Activated CD4-positive, alpha-beta T cell treated with anti-CD3 and anti-CD28 coated beads, Interleukin-2, Interleukin-6, amounts not matched to agents 100 ng/mL and 50 ng/mL, durations not matched to agents 16 hours and 8 hours (primary cell): ENCODE data around the gene CHI3L1.

Experiments
- DNase-seq: peaks from one replicate; pipeline ENCODE4 v3.0.0-alpha.2; 2020

CHI3L1 gene

DNA sequence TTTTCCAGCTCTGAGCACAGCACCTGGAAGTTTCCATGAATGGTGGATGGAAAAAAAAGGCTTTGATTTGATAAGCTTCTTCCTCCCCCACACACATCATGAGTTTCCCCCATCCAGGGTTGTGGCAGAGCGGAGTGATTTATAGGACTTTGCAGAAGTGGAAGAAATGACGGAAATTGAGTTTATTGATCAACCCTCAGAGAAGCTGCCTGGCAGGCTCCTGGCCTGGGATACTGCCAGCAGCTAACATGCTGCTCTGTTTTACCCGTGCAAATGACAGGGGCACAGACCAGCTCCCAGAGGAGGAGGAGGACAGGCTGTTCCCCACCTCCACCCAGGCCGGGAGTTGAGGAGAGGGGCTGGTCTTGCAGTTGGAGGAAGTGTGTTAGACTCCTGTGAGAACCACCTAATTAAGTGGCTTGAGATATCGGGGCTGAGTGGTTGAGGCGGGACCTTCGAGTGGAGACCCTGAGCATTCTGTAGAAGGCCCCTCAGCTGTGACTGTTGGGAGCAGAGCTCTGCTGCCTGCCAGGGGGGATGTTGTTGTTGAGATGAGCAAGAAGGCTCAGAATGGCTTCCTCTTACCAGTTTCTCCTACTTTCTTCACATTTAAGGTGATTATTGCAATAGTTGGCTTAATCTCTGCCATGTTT is 37.2 kb downstream of the CHI3L1 start:
- no peak for DNase-seq

DNA sequence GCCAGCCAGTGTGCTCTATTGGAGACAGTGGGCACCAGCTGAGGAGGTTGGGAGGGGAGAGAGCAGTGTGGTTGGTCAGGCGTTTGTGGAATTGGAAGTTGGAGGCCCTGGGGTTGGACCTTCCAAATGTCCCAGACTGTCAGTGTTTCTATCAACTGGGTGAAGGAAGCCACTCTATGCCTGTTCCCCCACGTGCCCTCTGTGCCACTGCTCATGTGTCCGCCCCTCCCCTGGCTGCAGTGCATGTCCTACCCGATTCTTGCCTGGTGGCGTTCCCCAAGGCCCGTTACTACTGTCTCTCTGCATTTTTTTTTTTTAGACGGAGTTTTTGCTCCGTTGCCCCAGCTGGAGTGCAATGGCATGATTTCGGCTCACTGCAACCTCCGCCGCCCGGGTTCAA is 37.9 kb downstream of the CHI3L1 start:
- no peak for DNase-seq

DNA sequence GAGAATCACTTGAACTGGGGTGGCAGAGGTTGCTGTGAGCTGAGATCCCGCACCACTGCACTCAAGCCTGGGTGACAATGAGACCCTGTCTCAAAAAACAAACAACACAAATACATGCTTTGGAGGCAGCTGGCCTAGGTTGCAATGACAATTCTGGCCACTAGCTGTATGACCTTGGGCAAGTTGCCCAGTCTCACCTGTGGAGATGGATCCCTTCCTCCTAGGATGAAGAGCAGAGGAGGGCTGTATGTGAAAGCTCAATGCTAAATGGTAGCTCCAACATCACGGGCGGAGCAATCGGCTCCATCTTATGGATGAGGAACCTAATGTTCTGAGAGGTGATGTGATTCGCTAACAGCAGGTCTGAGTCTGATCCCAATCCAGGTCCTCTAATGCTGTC is 38.4 kb downstream of the CHI3L1 start:
- no peak for DNase-seq

DNA sequence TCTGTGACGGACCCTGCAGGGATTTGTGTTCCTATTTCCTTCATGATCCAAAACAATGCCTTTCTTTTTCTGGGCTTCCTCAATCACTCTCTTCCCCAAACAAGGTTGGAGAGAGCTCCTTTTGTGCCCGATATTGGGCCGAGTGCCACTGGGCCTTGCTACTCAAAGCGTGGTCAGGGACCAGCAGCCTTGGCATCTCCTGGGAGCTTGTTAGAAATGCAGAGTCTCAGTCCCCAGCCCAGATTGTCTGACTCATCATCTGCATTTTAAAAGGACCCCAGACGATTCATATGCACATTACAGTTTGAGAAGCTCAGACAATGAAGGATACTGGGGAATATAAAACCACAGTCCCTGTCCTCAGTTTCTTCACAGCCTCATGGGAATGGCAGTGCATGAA is 39.1 kb downstream of the CHI3L1 start:
- DNase-seq = no peak

DNA sequence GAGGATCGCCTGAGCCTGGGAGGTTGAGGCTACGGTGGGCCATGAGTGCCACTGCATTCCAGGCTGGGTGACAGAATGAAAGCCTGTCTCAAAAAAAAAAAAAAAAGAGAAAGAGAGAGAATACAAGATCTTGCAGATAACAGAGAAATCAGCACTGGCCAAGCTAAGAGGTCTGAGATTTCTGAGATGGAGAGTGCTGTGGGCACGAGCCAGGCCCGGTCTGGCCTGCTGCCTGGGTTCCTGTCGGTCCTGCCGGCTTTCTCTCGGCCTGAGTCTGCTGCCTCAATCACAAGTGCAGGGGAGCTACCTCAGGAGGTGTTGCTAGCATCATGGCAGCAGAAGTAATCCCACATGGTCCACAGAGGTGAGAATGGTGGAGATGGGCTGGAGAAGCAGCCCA is 40.0 kb downstream of the CHI3L1 start:
- DNase-seq = no peak

DNA sequence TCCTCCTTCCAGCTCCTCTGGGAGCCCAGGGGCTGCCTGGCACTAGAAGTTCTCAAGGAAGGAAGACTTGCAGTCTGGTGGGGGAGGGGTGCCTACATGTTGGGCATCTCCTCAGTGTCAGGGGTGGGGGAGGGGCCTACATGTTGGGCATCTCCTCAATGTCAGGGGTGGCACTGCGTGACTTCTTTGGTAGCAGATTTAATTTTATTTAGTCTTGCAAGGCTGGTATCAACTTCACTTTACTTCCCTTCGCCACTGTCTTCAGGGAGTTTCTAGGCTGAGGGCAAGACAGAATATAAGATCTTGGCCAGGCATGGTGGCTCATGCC is 40.5 kb downstream of the CHI3L1 start:
- DNase-seq = no peak

DNA sequence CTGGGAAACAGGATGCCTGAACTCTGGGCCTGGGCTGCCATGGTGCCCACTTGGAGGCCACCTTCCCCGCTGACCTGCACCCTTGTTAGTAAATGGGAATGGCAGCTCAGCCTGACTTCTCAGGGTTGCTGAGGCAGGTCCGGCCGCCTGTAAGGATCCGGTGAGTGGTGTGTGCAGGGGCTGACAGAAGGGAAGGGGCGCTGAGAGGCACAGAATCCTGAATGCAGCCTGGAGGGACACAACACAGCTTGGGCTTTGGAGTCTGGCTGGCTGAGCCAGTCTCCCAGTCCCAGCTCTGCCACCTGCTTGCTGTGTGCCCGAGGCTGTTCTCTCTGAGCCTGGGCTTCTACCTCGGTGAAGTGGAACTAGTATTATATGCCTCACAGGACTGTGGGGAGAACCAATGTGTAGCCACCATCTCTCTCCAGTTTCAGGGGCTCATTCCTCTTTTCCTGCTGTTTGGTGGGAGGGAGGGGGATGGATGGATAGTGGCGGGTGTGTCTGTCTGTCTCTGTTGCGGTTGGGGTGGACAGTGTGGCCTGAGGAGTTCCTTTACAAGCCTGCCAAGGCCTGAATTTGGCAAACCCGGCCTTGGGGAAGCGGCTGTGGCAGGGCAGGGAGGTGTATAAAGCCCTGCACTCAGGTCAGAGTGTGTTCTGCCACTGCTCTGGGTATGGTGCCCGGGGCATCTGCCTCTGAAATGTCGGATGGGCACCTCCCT is 41.0 kb downstream of the CHI3L1 start:
- DNase-seq = no peak

DNA sequence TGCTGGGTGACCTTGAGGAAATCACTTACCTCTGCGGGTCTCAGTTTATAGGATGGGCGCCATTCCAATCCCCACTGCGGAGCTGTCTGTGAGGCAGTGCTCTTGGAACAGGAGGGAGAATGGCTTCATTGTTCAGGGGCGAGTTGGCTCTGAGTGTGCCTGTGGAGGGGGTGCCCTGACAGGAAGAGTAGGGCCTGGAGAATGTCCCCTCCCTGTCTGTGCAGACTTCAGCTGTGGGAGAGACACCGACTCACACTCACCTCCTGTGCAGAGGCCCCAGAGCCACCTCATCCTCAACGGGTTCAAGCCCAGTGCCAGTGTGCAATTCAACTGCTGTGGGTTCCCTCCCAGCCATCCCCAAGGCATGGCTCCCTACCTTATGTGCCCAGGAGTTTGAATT is 41.8 kb downstream of the CHI3L1 start:
- no peak for DNase-seq

DNA sequence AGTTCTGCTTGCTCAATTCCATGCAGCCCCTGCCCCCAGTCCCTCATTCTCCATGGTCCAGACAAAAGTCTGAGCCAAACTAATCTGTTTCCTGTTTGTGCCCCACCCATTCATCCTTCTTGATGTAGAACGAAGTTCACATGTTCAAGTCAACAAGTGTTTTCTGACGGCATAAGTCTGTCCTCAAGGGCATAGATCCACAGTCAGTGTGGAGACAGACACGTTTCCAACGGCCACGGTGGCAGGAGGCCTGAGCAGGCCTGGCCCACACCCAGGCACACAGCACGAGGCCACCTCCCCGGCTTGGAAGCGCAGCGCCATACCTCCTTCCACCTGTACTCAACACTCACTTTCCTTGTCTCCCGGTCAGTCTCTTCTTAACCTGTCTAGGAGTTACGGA is 42.9 kb downstream of the CHI3L1 start:
- no peak for DNase-seq

DNA sequence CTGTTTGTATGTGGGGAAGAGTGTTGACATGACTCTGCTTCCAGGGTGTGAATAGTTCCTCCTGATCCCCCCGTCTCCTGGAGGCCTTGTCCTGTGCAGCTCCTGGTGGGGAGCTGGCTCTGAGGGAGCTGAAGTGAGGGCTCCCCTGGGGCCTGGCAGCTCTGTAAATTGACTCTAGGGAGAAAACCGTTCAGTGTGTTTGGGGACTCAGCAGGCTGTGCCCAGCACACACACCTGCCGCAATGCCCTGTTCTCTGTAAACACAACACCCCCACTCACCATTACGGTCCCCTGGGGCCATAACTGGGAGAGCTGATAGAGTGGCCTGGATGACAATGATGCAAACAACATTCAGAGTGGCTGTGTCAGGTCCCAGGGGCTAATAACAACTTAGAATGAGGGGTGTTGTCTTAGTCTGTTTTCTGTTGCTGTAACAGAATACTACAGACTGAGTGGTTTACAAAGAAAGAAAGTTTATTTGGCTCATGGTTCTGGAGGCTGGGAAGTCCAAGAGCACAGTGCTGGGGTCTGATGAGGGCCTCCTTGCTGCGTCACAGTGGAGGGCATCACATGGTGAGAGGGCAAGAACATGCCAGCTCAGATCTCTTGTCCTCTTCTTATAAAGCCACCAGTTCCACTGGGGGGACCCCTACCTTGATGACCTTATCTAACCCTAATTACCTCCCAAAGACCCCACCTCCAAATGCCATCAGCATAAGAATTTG is 43.7 kb downstream of the CHI3L1 start:
- DNase-seq = no peak

DNA sequence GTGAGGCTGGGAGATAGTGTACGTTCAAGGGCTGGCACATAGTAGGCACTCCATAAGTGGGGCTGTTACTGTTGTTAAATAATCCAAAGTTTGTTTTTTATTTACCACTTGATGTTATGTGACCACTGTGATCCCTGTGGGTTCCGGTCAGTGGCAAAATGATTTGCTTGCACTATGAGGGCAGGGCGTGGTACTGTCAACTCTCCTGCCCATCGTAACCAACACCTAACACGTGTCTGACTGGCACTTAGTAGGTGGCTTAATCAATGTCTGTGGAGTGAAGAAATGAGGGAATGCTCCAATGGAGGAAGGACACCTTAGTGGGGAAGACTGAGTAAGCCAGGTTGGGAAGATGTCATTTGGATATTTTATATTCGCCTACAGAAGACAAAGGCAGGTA is 44.4 kb downstream of the CHI3L1 start:
- no peak for DNase-seq

DNA sequence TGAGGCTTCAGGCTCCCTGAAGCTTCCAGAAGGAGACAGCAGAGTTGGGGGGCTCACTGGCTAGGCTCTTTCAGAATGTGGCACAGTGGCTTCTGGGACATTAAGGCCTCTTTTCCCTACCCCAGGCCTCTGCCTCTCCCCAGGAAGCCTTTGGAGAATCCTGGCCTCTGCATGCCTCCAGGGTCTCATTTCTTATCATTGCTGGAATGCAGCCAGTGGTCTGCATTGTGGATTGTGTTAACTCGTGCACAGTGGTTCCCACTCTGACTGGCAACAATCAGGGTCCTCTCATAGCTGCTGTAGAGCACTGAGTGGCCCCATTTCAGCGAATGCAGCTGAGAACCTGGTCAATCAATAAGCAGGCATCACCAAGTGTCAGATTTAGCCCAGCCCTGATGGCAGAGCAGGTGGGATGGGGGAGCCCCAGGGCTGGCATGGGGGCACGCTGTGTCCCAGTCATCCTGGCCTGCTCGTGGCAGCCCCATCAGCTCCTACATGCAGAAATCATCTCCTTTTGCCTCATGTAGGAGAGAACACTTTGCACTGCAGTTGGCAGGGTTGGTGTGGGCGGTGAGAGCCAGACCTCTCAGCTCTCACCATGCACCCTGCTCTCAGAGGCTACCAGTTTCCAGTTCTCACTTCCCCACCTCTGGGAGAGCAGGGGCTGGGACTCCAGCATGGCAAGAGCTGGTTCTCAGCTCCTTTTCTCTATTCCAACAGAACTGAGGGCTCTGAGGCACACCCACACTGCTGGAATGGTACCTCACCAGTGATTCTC is 45.6 kb downstream of the CHI3L1 start:
- DNase-seq = no peak

DNA sequence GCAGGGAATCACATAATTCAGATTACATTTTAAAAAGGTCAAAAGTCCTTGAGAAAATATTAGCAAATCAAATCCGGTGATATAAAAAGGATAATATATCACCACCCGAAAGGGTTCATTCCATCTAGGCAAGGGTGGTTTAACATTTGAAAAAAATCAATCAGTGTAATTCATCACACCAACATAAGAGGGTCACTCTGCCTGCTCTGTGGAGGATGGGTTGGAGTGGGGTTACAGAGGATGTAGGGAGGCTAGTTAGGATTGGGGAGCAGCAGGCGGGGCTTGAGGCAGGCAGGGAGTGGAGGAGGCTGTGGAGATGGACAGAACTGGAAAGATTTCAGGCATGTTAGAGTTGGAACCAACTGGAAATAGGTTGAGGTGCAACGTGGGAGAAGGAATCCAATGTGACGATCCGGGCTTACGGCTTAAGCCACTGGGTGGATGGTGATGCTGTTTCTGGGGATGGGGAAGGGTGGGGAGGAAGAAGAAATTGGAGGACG is 46.5 kb downstream of the CHI3L1 start:
- no peak for DNase-seq

DNA sequence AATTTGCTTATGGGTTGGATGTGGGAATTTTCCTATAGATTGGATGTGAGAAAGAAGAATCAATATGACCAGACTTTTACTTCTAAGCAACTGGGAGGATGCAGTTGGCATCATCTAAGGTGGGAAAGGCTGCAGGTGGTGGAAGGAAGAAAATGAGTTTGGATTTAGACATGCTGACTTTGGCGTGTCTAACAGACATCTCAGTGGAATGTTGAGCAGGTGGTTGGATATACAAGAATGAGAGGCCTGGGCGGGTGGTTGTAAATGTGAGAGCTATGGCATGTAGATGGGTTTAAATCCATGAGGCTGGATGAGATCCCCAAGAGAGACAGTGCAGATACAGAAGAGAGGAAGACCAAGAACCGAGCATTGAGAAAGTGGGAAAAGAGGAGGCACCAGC is 48.4 kb downstream of the CHI3L1 start:
- no peak for DNase-seq

DNA sequence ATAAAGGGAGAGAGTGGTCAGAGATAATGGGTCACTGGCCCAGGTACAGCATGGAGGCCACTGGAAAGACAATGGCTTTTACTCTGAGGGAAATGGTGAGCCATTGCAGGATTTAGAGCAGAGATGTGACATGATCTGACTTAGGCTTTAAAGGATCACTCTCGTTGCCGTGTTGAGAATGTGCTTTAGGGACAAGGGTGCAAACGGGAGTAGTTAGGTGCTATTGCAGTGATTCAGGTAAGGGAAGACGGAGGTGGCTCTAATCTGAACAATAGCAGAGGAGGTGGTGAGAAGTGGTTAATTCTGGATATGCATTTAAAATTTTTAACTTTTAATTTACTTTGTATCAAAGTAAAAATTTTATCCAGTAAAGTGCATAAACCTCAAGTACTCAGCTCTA is 49.2 kb downstream of the CHI3L1 start:
- DNase-seq = no peak

DNA sequence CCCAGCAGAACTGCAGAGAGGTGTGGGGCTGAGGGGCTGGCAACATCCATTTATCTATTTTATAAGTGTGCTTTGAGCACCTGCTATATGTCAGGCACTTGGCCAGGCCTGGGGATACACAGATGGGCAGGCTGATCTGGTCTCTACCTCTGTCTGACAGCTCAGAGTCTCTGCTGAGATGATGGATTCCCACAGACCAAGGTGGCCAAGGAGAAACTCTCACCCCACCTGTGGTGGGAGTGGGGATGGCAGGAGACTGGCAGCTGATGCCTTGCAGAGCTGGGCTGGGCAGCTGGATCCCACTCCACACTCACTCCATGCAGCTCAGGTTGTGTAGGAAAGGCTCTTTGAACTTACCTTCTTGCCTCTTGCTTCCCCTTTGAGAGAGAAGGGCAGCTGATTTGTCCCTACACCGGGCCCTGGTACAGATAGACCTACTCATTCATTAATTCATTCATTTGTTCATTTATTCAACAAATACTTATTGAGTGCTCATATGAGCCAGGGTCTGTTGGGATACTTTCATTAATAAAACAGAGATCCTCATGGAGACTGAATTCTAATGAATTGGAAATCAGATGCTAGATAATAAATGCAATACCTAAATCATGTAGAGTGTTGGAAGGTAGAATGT is 50.0 kb downstream of the CHI3L1 start:
- no peak for DNase-seq

DNA sequence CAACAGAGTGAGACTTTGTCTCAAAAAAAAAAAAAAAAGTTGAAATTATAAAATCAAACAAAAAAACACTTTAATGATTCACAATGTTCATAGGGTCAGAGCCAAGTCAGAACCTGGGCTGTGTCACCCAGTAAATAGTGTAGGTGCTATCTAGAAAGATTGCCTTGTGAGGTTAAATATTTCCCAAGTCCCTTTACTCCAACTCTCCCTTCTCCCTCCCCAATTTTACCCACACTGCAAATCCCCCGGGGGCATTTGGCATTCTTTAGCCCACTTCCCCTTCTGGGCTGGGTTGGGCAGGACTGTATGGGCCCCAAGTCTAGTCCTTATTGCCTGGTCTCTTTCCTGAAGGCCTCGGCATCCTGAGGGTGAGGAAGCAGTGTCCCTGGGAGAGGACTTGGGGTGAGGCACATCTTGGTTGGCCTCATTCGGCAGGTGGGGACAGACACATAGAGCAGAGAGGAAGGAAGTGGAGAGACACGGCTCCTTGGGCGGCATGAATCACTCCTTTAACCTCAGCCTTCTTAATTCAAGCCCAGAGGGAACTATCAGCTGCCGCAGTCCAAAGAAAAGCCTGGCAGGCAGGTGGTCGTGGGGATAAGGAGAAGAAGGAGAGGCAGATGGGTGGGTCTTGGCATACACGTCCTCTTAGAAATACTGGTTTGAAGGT is 50.7 kb downstream of the CHI3L1 start:
- DNase-seq = no peak

DNA sequence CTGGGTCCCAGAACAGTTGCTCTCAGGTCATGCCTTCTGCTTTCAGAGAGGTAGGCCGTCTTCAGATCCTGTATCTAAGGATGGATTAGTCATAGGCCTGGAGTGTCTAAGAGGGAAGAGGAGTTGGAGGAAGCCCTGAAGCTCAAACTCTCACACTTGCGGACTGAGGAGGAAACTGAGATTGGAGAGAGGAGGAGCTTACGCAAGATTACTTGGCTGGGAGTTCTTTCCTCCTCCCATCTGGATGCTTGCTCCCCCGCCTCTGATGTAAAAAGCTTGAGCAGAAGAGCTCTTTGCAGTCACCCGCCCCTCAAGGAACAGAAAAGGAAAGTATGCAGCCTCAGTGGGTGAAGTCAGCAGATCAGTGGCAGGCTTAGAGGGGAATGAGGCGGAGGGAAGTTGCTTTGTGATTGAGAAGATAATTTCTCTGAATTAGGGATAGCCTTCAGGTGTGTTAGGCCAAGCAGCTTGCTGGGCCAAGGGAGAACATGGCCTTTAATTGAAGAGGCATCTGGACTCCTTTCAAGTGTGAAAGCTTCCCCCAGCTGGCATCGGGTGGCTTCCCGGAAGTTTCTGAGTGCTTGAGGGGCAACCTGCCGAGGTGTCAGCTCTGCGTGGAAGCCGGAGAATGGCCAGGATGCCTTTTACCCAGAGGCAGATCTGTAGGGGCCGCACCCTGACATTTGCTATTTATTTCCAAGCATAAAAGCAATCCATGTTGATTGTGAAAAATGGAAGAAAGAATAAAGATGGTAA is 52.4 kb downstream of the CHI3L1 start:
- no peak for DNase-seq

DNA sequence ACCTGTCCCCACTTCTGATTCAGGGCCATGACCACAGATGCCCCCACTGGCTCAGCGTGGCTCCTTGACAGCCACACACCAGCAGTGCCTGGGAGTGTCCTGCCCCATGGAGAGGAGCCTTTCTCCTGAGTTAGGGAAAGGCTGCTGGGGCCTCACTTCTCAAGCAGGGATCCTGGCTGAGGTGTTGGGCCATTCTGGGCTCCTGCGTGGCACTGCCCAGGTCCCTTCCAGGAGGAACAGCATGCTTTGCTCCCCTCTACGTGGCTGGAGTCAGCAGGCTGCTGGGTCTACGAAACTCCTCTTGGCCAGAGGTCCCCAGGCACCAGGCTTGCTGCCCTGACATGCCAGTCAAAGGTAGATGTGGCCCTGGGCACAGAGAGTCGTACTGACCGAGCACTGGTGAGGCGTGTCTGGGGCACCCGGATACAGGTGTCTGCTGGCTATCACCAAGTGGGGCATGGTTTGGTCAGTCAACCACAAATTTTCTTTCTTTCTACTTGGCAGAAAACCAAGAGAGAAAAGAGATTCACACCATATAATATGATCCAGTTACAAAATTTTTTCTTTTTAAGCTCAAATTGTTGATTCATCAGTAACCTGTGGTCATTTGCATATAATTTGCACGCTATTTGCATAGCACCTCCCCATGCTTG is 54.8 kb downstream of the CHI3L1 start:
- DNase-seq = no peak

DNA sequence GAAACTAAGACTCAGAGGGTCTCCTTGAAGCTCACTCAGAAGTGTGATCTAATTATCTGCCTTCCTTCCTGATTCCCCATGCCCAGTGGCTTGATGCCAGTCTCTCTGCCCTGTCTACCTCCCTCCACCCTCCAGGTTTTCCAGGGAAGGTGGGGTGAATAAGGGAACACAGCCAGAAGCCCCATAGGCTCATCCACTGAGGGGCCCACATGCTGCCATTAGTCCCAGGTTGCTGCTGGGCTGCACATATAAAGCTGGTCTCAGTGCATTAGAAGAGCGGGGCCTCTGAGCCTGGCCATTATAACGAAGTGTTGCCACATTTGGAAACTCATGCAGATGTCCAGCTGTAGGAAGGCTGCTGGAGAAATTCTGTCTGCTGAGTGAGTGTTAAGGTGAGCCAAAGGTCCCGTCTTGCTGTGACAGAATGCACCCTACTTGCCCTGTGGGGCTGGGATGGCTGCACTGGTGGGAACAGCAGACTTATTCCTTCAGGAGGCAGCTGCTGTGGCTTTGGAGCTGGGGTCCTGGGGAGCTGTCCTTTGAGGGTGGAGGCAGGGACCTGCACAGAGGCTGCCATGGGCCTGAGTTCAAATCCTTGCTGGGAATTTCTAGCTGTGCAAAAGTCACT is 56.0 kb downstream of the CHI3L1 start:
- DNase-seq = no peak
